Activated CD8-positive, alpha-beta T cell treated with anti-CD3 and anti-CD28 coated beads, Interleukin-2, amount 10 ng/mL, durations not matched to agents 7 days and 5 days (primary cell): ENCODE data around the gene CFB. TPM values are rescaled to one million over a fixed set of nuclear protein-coding genes. Genes with fewer than 3 reads are reported as not detected.
"Not testable (repeated sequence)": the region's sequence is repeated elsewhere in the genome, so short reads cannot be mapped to it uniquely, and the experiment has no call there.

Source experiments
- ATAC-seq: fragments of 150-1000 bp; cut with Tn5 transposase; one replicate; pipeline ENCODE4 v1.10.0; 2021; ENCODE audit warnings: moderate library complexity
- CTCF ChIA-PET: fragments of 350-600 bp; sonication (Branson Sonifier 250); formaldehyde crosslinking; loops from one replicate; lab custom pipeline; 2021; ENCODE audit warnings: antibody characterized with exemption; lab: Charles Lee
- POLR2A ChIA-PET: fragments of 350-600 bp; sonication (Branson Sonifier 250); formaldehyde crosslinking; loops from one replicate; lab custom pipeline; 2021; ENCODE audit warnings: antibody characterized with exemption; lab: Charles Lee
- DNase-seq: peaks from one replicate; pipeline ENCODE4 v3.0.0-alpha.2; 2020
- H3K27ac Mint-ChIP-seq: one replicate; pipeline ENCODE4 v1.8.0; 2021; ENCODE audit warnings: mild to moderate bottlenecking, mixed read lengths
- H3K27me3 Mint-ChIP-seq: one replicate; pipeline ENCODE4 v1.8.0; 2021; ENCODE audit warnings: low read depth, mixed read lengths
- H3K36me3 Mint-ChIP-seq: one replicate; pipeline ENCODE4 v1.8.0; 2021; ENCODE audit warnings: low read depth, mixed read lengths
- H3K4me1 Mint-ChIP-seq: one replicate; pipeline ENCODE4 v1.8.0; 2021; ENCODE audit warnings: low read depth, mixed read lengths
- H3K4me3 Mint-ChIP-seq: one replicate; pipeline ENCODE4 v1.8.0; 2021; ENCODE audit warnings: mild to moderate bottlenecking, mixed read lengths
- H3K9me3 Mint-ChIP-seq: one replicate; pipeline ENCODE4 v1.8.0; 2022; ENCODE audit warnings: mixed read lengths; ENCODE audit not compliant: insufficient read depth
- total RNA-seq, 2 experiments: library from RNA; stranded (reverse); gene quantifications; one replicate each; pipeline ENCODE4 v1.2.3, GENCODE V29; 2021

The CFB gene
- total RNA-seq, 2 experiments from 2014 or later: 0.58 TPM; not detected in 1

- ChIA-PET POLR2A (interaction anchor here (0.5 to 0.6 kb wide), 2 partner anchors 9 to 56 kb away, joined by 3 read pairs; no protein-coding TSS in a partner anchor), CTCF (interaction anchor here (1.1 kb wide), 1 partner anchor 50 kb away, joined by 5 read pairs; no protein-coding TSS in a partner anchor)
- Mint-ChIP-seq H3K4me3 (peak within 1 kb of the TSS; percentile 80), H3K27me3 (peaks cover 15% of the 10 kb centered on the region), H3K36me3 (peaks cover 10% of the 10 kb centered on the region), H3K27ac (peak within 1 kb of the TSS; percentile 77), H3K9me3 (no peaks in the 10 kb centered on the region), H3K4me1 (peaks cover 31% of the 10 kb centered on the region)
- ATAC-seq: peak; percentile 59
- peak; percentile 86 for DNase-seq
Measured at GRCh38 chr6:31901953-31902643, 43.8 kb upstream of the CFB start, which contains the start of gene ZBTB12. Gene ZBTB12, minus strand, starts transcription at chr6:31902086. Its CDS starts 781 bp downstream, at chr6:31901305.

GRCh38 chr6:31903957-31904356 is 41.9 kb upstream of the CFB start:
- H3K4me1 Mint-ChIP-seq: peaks cover 28% of the 10 kb centered on the region
- no peaks in the 10 kb centered on the region for H3K9me3 Mint-ChIP-seq
- no peak for DNase-seq
- ATAC-seq: no peak
- CTCF ChIA-PET: interaction anchor here (1.1 kb wide), 2 partner anchors 9 to 49 kb away, joined by 3 to 4 read pairs; no protein-coding TSS in a partner anchor
- H3K27me3 Mint-ChIP-seq: peaks cover 20% of the 10 kb centered on the region
- H3K4me3 Mint-ChIP-seq: no peak overlapping the region
- H3K27ac Mint-ChIP-seq: no peak overlapping the region
- POLR2A ChIA-PET: interaction anchor here (0.6 to 0.9 kb wide), 2 partner anchors 48 to 67 kb away, joined by 3 read pairs; no protein-coding TSS in a partner anchor
- H3K36me3 Mint-ChIP-seq: peaks cover 4% of the 10 kb centered on the region

DNA sequence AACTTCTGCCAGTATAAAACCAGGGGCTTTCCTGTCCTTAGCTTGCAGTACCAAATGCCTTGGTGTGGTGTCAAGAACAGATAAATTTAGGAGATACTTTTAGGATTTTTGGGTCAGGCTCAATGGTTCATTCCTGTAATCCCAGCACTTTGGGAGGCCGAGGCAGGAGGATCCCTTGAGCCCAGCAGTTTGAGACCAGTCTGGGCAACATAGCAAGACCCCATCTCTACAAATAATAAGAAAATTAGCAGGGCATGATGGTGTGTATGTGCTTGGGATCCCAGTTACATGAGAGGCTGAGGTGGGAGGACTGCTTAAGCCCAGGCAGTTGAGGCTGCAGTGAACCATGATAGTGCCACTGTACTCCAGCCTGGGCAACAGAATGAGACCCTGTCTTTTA is 40.9 kb upstream of the CFB start:
- ChIA-PET CTCF (no interaction called here), POLR2A (no interaction called here)
- H3K4me3 Mint-ChIP-seq: no peak overlapping the region

GRCh38 chr6:31906122-31906521 is 39.8 kb upstream of the CFB start:
- Mint-ChIP-seq H3K4me1 (peaks cover 13% of the 10 kb centered on the region), H3K4me3 (no peak overlapping the region), H3K36me3 (no peaks in the 10 kb centered on the region), H3K9me3 (no peaks in the 10 kb centered on the region), H3K27me3 (peaks cover 21% of the 10 kb centered on the region), H3K27ac (no peak overlapping the region)
- CTCF ChIA-PET: no interaction called here
- ATAC-seq: no peak
- POLR2A ChIA-PET: no interaction called here
- no peak for DNase-seq

More for the DNA sequence above, 40.9 kb upstream of the CFB start:
- ATAC-seq (no peak), DNase-seq (no peak)
- Mint-ChIP-seq H3K36me3 (no peaks in the 10 kb centered on the region), H3K27ac (no peak overlapping the region), H3K9me3 (no peaks in the 10 kb centered on the region), H3K4me1 (peaks cover 17% of the 10 kb centered on the region), H3K27me3 (peaks cover 21% of the 10 kb centered on the region)

DNA sequence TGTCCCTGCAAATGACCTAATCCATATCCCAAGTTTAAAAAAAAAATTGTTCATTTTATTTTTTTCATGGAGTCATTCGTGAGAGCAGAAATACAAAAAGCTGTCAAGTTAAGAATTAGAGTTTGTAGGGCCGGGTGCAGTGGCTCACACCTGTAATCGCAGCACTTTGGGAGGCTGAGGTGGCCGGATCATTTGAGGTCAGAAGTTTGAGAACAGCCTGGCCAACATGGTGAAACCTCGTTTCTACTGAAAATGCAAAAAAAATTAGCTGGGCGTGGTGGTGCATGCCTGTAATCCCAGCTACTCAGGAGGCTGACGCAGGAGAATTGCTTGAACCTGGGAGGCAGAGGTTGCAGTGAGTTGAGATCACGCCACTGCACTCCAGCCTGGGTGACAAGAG is 39.2 kb upstream of the CFB start:
- ATAC-seq, H3K4me3 Mint-ChIP-seq, H3K27ac Mint-ChIP-seq, DNase-seq, H3K36me3 Mint-ChIP-seq, POLR2A ChIA-PET, H3K9me3 Mint-ChIP-seq: not testable (repeated sequence)
- Mint-ChIP-seq H3K4me1 (peaks cover 11% of the 10 kb centered on the region), H3K27me3 (peaks cover 21% of the 10 kb centered on the region)
- CTCF ChIA-PET: interaction anchor here (1.0 kb wide), 1 partner anchor 10 kb away, joined by 3 read pairs; no protein-coding TSS in a partner anchor

DNA sequence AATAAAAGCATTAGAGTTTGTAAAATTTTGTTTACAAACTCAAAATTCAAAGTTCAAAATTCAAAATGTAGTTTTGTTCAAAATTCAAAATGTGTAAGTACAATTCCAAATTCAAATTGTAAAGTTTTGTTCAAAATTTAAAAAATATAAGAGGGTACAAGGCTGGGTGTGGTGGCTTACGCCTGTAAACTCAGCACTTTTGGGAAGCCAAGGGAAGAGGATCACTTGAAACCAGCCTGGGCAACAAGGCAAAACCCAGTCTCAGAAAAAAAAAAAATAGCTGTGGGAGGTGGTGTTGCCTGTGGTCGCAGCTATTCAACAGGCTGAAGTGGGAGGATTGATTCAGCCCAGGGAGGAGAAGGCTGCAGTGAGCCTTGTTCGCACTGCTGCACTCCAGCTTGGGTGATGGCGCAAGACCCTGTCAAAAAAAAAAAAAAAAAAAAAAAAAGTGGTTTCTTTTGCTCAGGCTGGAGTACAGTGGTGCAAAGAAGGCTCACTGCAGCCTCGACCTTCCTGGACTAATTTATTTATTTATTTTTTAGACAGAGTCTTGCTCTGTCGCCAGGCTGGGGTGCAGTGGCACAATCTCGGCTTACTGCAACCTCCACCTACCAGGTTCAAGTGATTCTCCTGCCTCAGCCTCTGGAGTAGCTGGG is 38.6 kb upstream of the CFB start:
- H3K4me3 Mint-ChIP-seq: no peak overlapping the region
- H3K27ac Mint-ChIP-seq: no peak overlapping the region
- H3K27me3 Mint-ChIP-seq: peaks cover 21% of the 10 kb centered on the region
- no peaks in the 10 kb centered on the region for H3K36me3 Mint-ChIP-seq
- DNase-seq (no peak), ATAC-seq (no peak)
- CTCF ChIA-PET: interaction anchor here (1.0 kb wide), 1 partner anchor 10 kb away, joined by 3 read pairs; no protein-coding TSS in a partner anchor
- H3K4me1 Mint-ChIP-seq: peaks cover 10% of the 10 kb centered on the region
- no peaks in the 10 kb centered on the region for H3K9me3 Mint-ChIP-seq
- POLR2A ChIA-PET: interaction anchor here (0.6 kb wide), 2 partner anchors 12 to 43 kb away, joined by 3 to 4 read pairs; no protein-coding TSS in a partner anchor

DNA sequence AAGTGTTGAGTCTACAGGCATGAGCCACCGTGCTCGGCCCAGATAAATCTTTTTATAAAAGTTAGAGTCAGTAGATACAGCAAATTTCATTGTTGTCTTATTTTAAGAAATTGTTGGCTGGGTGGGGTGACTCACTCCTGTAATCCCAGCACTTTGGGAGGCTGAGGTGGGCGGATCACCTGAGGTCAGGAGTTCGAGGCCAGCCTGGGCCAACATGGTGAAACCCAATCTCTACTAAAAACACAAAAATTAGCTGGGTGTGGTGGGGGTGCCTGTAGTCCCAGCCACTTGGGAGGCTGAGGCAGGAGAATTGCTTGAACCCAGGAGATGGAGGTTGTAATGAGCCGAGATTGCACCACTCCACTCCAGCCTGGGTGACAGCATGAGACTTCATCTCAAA is 37.6 kb upstream of the CFB start:
- ATAC-seq, DNase-seq, H3K9me3 Mint-ChIP-seq, POLR2A ChIA-PET, H3K4me3 Mint-ChIP-seq, CTCF ChIA-PET, H3K36me3 Mint-ChIP-seq, H3K27ac Mint-ChIP-seq, H3K4me1 Mint-ChIP-seq: not testable (repeated sequence)
- peaks cover 14% of the 10 kb centered on the region for H3K27me3 Mint-ChIP-seq

GRCh38 chr6:31908791-31909190 is 37.1 kb upstream of the CFB start:
- POLR2A ChIA-PET: no interaction called here
- Mint-ChIP-seq H3K4me3 (no peak overlapping the region), H3K36me3 (no peaks in the 10 kb centered on the region), H3K27me3 (peaks cover 14% of the 10 kb centered on the region), H3K4me1 (peaks cover 2% of the 10 kb centered on the region), H3K27ac (no peak overlapping the region), H3K9me3 (no peaks in the 10 kb centered on the region)
- CTCF ChIA-PET: interaction anchor here (0.6 kb wide), 1 partner anchor 17 kb away, joined by 3 read pairs; no protein-coding TSS in a partner anchor
- peak; percentile 27 for ATAC-seq
- no peak for DNase-seq

DNA sequence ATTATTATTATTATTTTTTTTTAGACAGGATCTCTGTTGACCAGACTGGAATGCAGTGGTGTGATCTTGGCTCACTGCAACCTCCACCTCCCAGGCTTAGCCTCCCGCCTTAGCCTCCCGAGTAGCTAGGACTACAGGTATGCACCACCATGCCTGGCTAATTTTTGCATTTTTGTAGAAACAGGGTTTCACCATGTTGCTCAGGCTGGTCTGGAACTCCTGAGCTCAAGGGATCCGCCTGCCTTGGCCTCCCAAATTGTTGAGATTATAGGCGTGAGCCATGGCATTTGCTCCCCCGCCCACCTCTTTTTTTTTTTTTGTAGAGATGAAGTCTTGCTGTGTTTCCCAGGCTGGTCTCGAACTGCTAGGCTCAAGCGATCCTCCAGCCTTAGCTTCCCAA is 36.6 kb upstream of the CFB start:
- POLR2A ChIA-PET, H3K4me1 Mint-ChIP-seq, ATAC-seq, H3K27ac Mint-ChIP-seq, H3K36me3 Mint-ChIP-seq, H3K9me3 Mint-ChIP-seq, DNase-seq, H3K4me3 Mint-ChIP-seq: not testable (repeated sequence)
- peaks cover 14% of the 10 kb centered on the region for H3K27me3 Mint-ChIP-seq
- CTCF ChIA-PET: interaction anchor here (0.6 kb wide), 1 partner anchor 17 kb away, joined by 3 read pairs; no protein-coding TSS in a partner anchor

- Mint-ChIP-seq H3K27ac (no peak overlapping the region), H3K36me3 (no peaks in the 10 kb centered on the region), H3K9me3 (no peaks in the 10 kb centered on the region), H3K4me3 (no peak overlapping the region), H3K4me1 (peaks cover 2% of the 10 kb centered on the region), H3K27me3 (peaks cover 16% of the 10 kb centered on the region)
- CTCF ChIA-PET: no interaction called here
- ATAC-seq: no peak
- POLR2A ChIA-PET: no interaction called here
- no peak for DNase-seq
Measured at GRCh38 chr6:31911826-31912585, 33.9 kb upstream of the CFB start.

DNA sequence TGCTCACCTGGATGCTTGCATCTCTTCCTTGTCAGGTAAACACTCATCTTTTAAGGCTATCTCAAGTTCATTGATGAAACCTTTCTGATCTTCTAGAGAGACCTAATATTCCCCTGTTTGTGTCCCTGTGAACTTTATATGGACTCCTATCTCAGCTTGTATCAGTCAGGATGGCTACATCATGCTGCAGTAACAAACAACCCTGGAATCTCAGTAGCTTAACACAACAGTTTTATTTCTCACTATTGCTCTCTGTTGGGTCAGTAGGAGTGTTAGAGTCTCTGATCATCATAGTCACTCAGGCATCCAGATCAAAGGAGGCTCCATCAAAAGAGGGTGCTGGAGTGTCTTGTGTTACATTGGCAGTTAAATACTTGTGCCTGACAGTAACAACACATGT is 30.5 kb upstream of the CFB start:
- CTCF ChIA-PET: no interaction called here
- ATAC-seq (no peak), DNase-seq (no peak)
- Mint-ChIP-seq H3K9me3 (no peaks in the 10 kb centered on the region), H3K36me3 (no peaks in the 10 kb centered on the region), H3K27ac (no peak overlapping the region), H3K27me3 (peaks cover 10% of the 10 kb centered on the region), H3K4me3 (no peak overlapping the region), H3K4me1 (no peaks in the 10 kb centered on the region)
- POLR2A ChIA-PET: no interaction called here
